Keratinocyte (primary cell): ENCODE results near the gene DIRAS3. TPM values are rescaled to one million over a fixed set of nuclear protein-coding genes. Genes with fewer than 3 reads are reported as not detected.
A peak's percentile ranks its signal among the peaks of the same experiment; 100 is the strongest.

Experiments
- DNase-seq: peaks from one replicate; pipeline ENCODE4 v3.0.0-alpha.2; 2011; ENCODE audit warnings: low read depth, missing footprints, low spot score
- FAIRE-seq: peaks from 2 replicates; lab custom pipeline; 2011; peaks lifted over from hg19 to GRCh38; lab: Jason Lieb, UNC
- H2AFZ ChIP-seq: 2 replicates; pipeline ENCODE4 v1.6.0; 2012; ENCODE audit warnings: low read length, control low read depth, inconsistent platforms; ENCODE audit not compliant: control insufficient read depth
- H3K27ac ChIP-seq: 2 replicates; pipeline ENCODE4 v1.5.1; 2011; ENCODE audit warnings: low read length; ENCODE audit not compliant: control insufficient read depth, insufficient read depth
- H3K27me3 ChIP-seq: 3 replicates; pipeline ENCODE4 v1.6.0; 2011; ENCODE audit warnings: low read length; ENCODE audit not compliant: control insufficient read depth, insufficient read depth; ENCODE audit errors: extremely low read depth
- H3K36me3 ChIP-seq, 2 experiments: 2 replicates in 1 of 2; 3 replicates in 1 of 2; pipeline ENCODE4 v1.5.1; 2011; ENCODE audit warnings: low read length in 2 of 2, mild to moderate bottlenecking in 1 of 2; ENCODE audit not compliant: control insufficient read depth in 2 of 2, insufficient read depth in 2 of 2; ENCODE audit errors: extremely low read depth in 1 of 2
- H3K4me1 ChIP-seq: 3 replicates; pipeline ENCODE4 v1.5.1; 2011; ENCODE audit warnings: low read length; ENCODE audit not compliant: control insufficient read depth, insufficient read depth; ENCODE audit errors: extremely low read depth
- H3K4me2 ChIP-seq: 3 replicates; pipeline ENCODE4 v1.6.0; 2011; ENCODE audit warnings: low read depth, low read length; ENCODE audit not compliant: control insufficient read depth, insufficient read depth; ENCODE audit errors: extremely low read depth
- H3K4me3 ChIP-seq, 3 experiments: fragments of 200-600 bp in 1 of 3; sonication (generic) in 1 of 3; 2 replicates in 2 of 3; 3 replicates in 1 of 3; pipeline ENCODE4 v1.5.1; 2011 to 2016; ENCODE audit warnings: low read length in 3 of 3, mild to moderate bottlenecking in 3 of 3, control low read depth in 2 of 3, inconsistent platforms in 1 of 3, low read depth in 1 of 3, mixed read lengths in 1 of 3, mixed run types in 1 of 3, moderate library complexity in 1 of 3; ENCODE audit not compliant: control insufficient read depth in 2 of 3, insufficient read depth in 2 of 3; ENCODE audit errors: extremely low read depth in 1 of 3
- H3K79me2 ChIP-seq: 2 replicates; pipeline ENCODE4 v1.6.0; 2012; ENCODE audit warnings: low read length; ENCODE audit not compliant: control insufficient read depth, insufficient read depth
- H3K9ac ChIP-seq: 3 replicates; pipeline ENCODE4 v1.6.0; 2011; ENCODE audit warnings: low read length; ENCODE audit not compliant: control insufficient read depth, insufficient read depth; ENCODE audit errors: extremely low read depth
- H3K9me1 ChIP-seq: 3 replicates; pipeline ENCODE4 v1.6.0; 2011; ENCODE audit warnings: low read length; ENCODE audit not compliant: control insufficient read depth, insufficient read depth; ENCODE audit errors: extremely low read depth
- H3K9me3 ChIP-seq: 2 replicates; pipeline ENCODE4 v1.5.1; 2012; ENCODE audit warnings: low read depth, low read length; ENCODE audit not compliant: control insufficient read depth
- H4K20me1 ChIP-seq: 3 replicates; pipeline ENCODE4 v1.6.0; 2011; ENCODE audit warnings: low read length; ENCODE audit not compliant: control insufficient read depth, insufficient read depth; ENCODE audit errors: extremely low read depth
- EZH2 ChIP-seq: IDR thresholded peaks from one replicate; pipeline ENCODE4 v1.6.1; 2012; ENCODE audit warnings: inconsistent platforms, mild to moderate bottlenecking, low read length, moderate library complexity
- dilution Hi-C: fragments of 300-500 bp; cut with MboI; formaldehyde crosslinking; loops from one replicate; pipeline ENCODE4 v1.7.0; 2020; ENCODE audit warnings: low sequenced_read_pairs; ENCODE audit not compliant: extremely low pct_ligation_motif_present
- polyA plus RNA-seq, 5 experiments: library from polyadenylated mRNA; depleted of rRNA in 3 of 5; stranded (reverse) in 3 of 5; stranded (forward) in 1 of 5; unstranded in 1 of 5; fragments of >200 nt; gene quantifications; 1 replicate in 1 of 5; 2 replicates in 3 of 5; 3 replicates in 1 of 5; pipeline versions ENCODE4 v1.2.1 to v1.2.3, GENCODE V29; 2011 to 2012; ENCODE audit warnings: missing spikeins in 2 of 5, low read depth in 1 of 5, low replicate concordance in 1 of 5
- TF ChIP-seq, protein P1 (sequence below), 3 experiments: IDR thresholded peaks in 1 of 3; conservative IDR thresholded peaks in 1 of 3; optimal IDR thresholded peaks in 1 of 3; 2 replicates in 2 of 3; 3 replicates in 1 of 3; pipeline versions ENCODE3 to v1.5.1; 2011; ENCODE audit warnings: low read length in 3 of 3, mild to moderate bottlenecking in 3 of 3, moderate library complexity in 2 of 3, control low read depth in 1 of 3, inconsistent platforms in 1 of 3; ENCODE audit not compliant: insufficient read depth in 2 of 3; ENCODE audit errors: extremely low read depth in 1 of 3

Gene DIRAS3
- polyA plus RNA-seq, 1 donor (not counting 4 experiments of a cell fraction or from before 2014, with no cell fraction given), result 0.20 TPM

DNA sequence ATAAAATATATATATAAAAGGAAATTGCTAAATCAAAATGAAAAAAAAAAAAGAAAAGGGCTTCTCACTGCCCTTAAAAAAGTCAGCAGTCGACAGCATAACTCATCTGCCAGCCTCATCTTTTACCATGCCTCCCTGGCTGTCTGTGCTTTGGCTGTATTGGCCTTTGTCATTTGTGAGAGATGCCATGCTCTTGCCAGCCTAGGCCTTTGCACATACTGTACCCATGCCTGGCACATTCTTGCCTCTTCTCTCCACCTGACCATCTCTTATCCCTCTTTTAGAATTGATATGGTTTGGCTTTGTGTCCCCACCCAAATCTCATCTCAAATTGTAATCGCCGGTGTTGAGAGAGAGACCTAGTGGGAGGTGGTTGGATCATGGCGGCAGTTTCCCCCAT is 37.1 kb downstream of the DIRAS3 start:
- Histone ChIP-seq H3K27me3 (no peaks in the 10 kb centered on the region), H3K4me1 (peaks cover 18% of the 10 kb centered on the region), H3K9me1 (no peaks in the 10 kb centered on the region), H3K36me3 (no peaks in the 10 kb centered on the region), H2AFZ (no peak overlapping the region), H3K4me2 (no peak overlapping the region), H3K27ac (no peak overlapping the region), H3K4me3 (no peak overlapping the region), H3K9ac (no peak overlapping the region), H3K79me2 (no peaks in the 10 kb centered on the region), H3K9me3 (no peaks in the 10 kb centered on the region), H4K20me1 (no peaks in the 10 kb centered on the region)
- DNase-seq (no peak), FAIRE-seq (no peak)
- TF ChIP-seq, protein P1, sequence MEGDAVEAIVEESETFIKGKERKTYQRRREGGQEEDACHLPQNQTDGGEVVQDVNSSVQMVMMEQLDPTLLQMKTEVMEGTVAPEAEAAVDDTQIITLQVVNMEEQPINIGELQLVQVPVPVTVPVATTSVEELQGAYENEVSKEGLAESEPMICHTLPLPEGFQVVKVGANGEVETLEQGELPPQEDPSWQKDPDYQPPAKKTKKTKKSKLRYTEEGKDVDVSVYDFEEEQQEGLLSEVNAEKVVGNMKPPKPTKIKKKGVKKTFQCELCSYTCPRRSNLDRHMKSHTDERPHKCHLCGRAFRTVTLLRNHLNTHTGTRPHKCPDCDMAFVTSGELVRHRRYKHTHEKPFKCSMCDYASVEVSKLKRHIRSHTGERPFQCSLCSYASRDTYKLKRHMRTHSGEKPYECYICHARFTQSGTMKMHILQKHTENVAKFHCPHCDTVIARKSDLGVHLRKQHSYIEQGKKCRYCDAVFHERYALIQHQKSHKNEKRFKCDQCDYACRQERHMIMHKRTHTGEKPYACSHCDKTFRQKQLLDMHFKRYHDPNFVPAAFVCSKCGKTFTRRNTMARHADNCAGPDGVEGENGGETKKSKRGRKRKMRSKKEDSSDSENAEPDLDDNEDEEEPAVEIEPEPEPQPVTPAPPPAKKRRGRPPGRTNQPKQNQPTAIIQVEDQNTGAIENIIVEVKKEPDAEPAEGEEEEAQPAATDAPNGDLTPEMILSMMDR (optimal IDR thresholded peaks at IDR 0.05 in 1 of 3, IDR thresholded peaks at IDR 0.05 in 1 of 3, conservative IDR thresholded peaks at IDR 0.05 in 1 of 3; ENCODE audit: extremely low read depth in 1 of 3, insufficient read depth in 2 of 3, low read length in 3 of 3), result no peak
- no peak for TF ChIP-seq EZH2
- dilution Hi-C loops, result no loop called here

DNA sequence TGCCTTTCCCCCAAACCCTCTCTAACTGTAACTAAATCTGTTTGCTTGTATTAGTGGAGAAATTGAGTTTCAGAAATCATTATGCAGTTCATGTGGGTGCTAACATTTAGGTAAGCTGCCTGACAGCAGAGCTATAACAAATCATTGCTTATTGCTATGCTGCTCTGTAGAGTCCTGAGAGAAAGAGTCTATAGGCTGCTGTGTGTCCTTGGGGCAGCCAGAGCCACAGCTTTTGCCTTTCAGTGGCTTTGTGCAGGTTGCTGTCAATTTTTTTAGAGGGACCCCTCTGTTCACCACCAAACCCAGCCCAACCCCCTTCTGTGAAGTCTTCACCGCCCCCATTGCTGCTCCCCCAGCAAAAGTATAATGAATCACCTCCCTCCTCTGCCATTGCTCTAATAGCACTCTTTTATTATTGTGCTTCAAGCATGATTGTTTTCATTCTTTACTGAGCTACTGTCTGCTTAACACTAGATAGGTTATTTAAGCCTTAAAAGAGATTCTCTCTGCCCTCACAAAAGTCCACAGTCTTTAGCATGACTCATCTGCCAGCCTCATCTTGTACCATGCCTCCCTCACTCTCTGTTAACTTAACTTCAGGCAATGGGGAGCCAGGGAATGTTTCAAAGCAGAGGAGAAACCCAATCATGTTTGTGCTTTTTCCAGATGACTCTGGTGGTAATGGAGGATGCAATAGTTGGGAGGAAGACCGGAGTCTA is 38.6 kb downstream of the DIRAS3 start:
- Histone ChIP-seq H2AFZ (no peak overlapping the region), H3K4me2 (no peak overlapping the region), H3K4me1 (peaks cover 18% of the 10 kb centered on the region), H3K27me3 (no peaks in the 10 kb centered on the region), H3K9me3 (no peaks in the 10 kb centered on the region), H3K79me2 (no peaks in the 10 kb centered on the region), H3K9ac (no peak overlapping the region), H3K36me3 (no peaks in the 10 kb centered on the region), H4K20me1 (no peaks in the 10 kb centered on the region), H3K27ac (no peak overlapping the region), H3K9me1 (no peaks in the 10 kb centered on the region), H3K4me3 (no peak overlapping the region)
- FAIRE-seq (peak; percentile 26), DNase-seq (no peak)
- dilution Hi-C loops, result no loop called here
- TF ChIP-seq, protein P1 (optimal IDR thresholded peaks at IDR 0.05 in 1 of 3, IDR thresholded peaks at IDR 0.05 in 1 of 3, conservative IDR thresholded peaks at IDR 0.05 in 1 of 3; ENCODE audit: extremely low read depth in 1 of 3, insufficient read depth in 2 of 3, low read length in 3 of 3), result no peak
